Ishikawa (cell line): Measurements from ENCODE around the gene CDK5RAP1.

ENCODE experiments used
- EP300 ChIP-seq: IDR thresholded peaks from 2 replicates; pipeline ENCODE4 v1.6.1; 2012; ENCODE audit warnings: borderline replicate concordance
- FOXM1 ChIP-seq: IDR thresholded peaks from 2 replicates; pipeline ENCODE4 v1.6.1; 2012; ENCODE audit warnings: low read depth, borderline replicate concordance
- REST ChIP-seq: IDR thresholded peaks from 2 replicates; pipeline ENCODE4 v1.6.1; 2012; ENCODE audit warnings: low read depth, mild to moderate bottlenecking
- TEAD4 ChIP-seq: IDR thresholded peaks from 2 replicates; pipeline ENCODE4 v1.6.1; 2012
- YY1 ChIP-seq: IDR thresholded peaks from 2 replicates; pipeline ENCODE4 v1.6.1; 2012; ENCODE audit warnings: low read depth

- no peak for TF ChIP-seq YY1
- TF ChIP-seq FOXM1, result no peak
- TF ChIP-seq TEAD4, result no peak
- TF ChIP-seq EP300, result no peak
- no peak for TF ChIP-seq REST
These were observed 521 bp downstream of the CDK5RAP1 start for GRCh38 chr20:33400812-33401183.
